ENCODE results near the gene TMEM242.
A peak's percentile ranks its signal among the peaks of the same experiment; 100 is the strongest.

TMEM242 gene

GRCh38 chr6:157268835-157269234, 54.5 kb downstream of the TMEM242 start:
- no peak for DNase-seq

- no peak for DNase-seq
These were observed 54.9 kb downstream of the TMEM242 start for GRCh38 chr6:157268396-157268795.

- no peak for DNase-seq
These were observed 55.7 kb downstream of the TMEM242 start for GRCh38 chr6:157267654-157268053.

- DNase-seq: no peak
These were observed 56.2 kb downstream of the TMEM242 start for GRCh38 chr6:157267109-157267611.

GRCh38 chr6:157266274-157267101, 56.8 kb downstream of the TMEM242 start:
- no peak for DNase-seq

- peak; percentile 71 for DNase-seq
These were observed 57.7 kb downstream of the TMEM242 start for GRCh38 chr6:157265635-157266034.

GRCh38 chr6:157265186-157265585, 58.1 kb downstream of the TMEM242 start:
- no peak for DNase-seq

GRCh38 chr6:157264701-157265100, 58.6 kb downstream of the TMEM242 start:
- DNase-seq: no peak

GRCh38 chr6:157263881-157264397, 59.4 kb downstream of the TMEM242 start:
- no peak for DNase-seq

- no peak for DNase-seq
These were observed 60.2 kb downstream of the TMEM242 start for GRCh38 chr6:157263146-157263545.

GRCh38 chr6:157261606-157262005, 61.7 kb downstream of the TMEM242 start:
- DNase-seq: no peak

- peak; percentile 46 for DNase-seq
These were observed 62.4 kb downstream of the TMEM242 start for GRCh38 chr6:157260735-157261410.

- DNase-seq: no peak
These were observed 63.9 kb downstream of the TMEM242 start for GRCh38 chr6:157259443-157259842.

- no peak for DNase-seq
These were observed 64.4 kb downstream of the TMEM242 start for GRCh38 chr6:157258878-157259277.

- no peak for DNase-seq
These were observed 68.2 kb downstream of the TMEM242 start for GRCh38 chr6:157255079-157255478.

GRCh38 chr6:157254538-157254937, 68.8 kb downstream of the TMEM242 start:
- DNase-seq: no peak

GRCh38 chr6:157253699-157254098, 69.6 kb downstream of the TMEM242 start:
- no peak for DNase-seq

- no peak for DNase-seq
These were observed 70.3 kb downstream of the TMEM242 start for GRCh38 chr6:157253017-157253416.

- DNase-seq: no peak
These were observed 71.6 kb downstream of the TMEM242 start for GRCh38 chr6:157251586-157252247.

- no peak for DNase-seq
These were observed 73.5 kb downstream of the TMEM242 start for GRCh38 chr6:157249826-157250225.

GRCh38 chr6:157248264-157248663, 75.1 kb downstream of the TMEM242 start:
- no peak for DNase-seq

- DNase-seq: no peak
These were observed 76.4 kb downstream of the TMEM242 start for GRCh38 chr6:157246771-157247484.
